Inferior parietal cortex (tissue), 1 donor: Measurements from ENCODE around the gene NUP210L.

Experiments
- DNase-seq: peaks from one replicate; pipeline ENCODE4 v3.0.0-alpha.2; 2016; ENCODE audit errors: extremely low spot score

NUP210L gene

DNA sequence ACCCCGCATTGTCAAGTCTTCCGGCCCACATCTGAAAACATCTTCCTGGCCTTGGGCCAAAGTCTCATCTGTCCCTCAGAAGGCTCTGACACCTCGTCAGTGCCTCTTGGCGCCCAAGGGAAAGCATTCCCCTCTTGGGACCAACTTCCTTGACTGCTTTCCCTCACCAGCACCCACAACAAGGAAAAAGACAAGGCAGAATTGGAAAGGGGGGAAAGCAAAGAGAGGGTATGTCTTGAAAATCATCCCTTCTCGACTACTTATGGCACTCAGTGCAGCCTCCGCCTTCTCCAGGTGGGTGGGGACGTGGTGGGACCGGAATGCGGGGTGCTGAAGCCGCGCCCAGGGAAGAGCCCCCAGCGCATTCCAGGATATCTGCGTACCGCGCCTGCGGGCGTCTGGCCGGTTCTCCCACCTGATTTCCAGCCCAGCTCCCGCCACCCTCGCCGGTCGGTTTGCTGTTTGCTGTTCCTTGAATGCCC lies 191.0 kb downstream of the NUP210L start:
- no peak for DNase-seq

DNA sequence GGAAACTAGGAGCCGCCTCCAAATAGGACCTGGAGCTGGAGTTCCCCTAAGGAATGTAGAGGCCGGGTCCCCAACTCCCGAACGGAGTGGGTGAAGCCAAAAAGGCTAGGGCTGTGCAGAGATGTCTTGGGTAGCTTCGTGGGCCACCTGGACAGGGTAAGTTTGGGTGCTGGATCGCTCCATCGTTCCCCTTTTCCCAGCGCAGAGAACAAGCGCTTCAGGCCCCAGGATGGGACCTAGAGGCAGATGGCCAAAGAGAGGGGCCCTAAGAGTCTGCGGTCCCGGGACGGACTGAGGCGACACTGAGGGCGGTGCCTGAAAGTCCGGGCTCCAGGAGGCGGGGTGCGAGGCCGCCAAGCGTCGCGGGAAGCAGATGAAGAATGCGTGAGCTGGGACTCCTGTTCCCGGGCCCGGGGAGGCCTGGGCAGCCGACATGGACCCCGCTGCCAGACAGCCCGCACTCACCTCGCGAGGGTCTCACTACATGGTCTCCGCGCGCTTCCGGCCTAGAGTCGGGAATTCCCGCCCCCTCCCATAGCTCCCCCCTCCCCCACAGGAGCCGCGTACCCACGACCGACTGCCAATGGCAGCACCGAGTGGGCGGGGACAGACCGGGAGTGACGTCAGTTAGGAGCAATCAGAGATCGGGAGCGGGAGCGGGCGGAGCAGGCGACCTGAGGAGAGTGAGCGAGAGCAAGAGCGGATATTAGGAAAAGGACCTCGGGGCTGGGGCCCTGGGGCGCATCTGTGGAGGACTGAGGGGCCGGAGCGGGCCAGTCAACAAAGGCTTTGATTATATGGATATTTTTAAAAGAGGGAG lies 191.6 kb downstream of the NUP210L start, which contains the start of gene SLC39A1:
SLC39A1 (minus strand) TSS at position 508 of the 820 bp plus-strand sequence. CDS start 822 bp downstream, outside the sequence.
- peak; percentile 98 for DNase-seq

DNA sequence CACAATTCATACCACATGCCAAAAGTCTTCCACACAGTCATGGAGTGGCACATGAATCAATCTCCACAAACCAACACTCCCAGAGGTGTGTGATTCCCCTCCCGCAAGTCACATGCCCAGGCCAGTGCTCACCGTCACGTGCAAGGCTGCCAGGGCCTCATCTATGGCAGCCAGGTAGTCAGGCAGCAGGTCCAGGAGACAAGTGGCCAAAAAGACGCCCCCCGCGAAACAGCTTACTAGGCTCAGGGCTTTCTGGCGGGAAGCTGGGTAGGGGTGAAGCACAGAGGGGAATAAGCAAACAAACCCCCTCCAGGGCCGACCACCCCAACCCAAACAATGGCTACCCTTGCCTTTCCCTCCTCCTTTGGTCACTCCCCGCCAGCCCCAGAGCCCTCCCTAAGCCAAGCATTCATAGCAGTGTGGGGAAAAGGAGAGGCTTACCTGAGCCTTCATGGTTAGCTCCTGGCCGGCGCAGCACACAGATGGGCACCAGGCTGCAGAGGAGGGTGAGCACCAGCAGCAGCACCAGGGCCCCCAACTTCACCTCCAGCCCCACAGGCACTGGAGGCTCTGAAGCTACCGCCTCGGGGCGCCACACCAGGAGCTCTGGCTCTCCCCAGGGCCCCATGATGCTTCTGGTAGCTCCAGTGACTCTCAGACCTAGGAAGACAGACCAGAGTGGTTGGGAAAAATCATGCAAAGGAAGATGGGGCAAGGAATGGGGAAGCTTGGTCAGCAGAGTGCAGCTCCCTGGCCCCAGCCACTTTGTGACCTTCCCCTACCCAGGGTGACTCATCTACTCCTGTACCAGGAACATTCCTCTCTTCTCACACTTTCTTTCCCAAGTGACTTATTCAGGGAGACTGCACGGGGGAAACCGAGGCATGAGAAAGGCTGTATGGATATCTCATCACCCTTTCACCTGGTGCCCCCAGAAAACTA lies 192.5 kb downstream of the NUP210L start:
- DNase-seq = no peak

DNA sequence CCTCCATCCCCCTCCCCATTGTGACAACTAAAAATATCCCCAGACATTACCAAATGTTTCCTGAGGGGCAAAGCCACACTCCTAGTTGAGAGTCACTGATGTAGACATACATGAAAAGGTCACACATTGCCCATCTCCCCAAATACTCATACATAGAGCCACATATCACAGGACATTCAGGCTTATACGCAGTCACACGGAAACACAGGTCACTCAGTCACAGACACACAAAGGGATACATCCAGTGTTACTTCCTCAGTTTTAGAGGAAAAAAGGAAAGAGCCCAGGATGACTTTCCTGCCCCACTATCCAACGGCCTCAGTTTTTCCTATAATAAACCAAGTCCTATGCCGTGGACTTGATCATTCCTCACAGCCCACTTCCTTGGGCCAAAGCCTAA lies 193.5 kb downstream of the NUP210L start:
- DNase-seq = no peak

DNA sequence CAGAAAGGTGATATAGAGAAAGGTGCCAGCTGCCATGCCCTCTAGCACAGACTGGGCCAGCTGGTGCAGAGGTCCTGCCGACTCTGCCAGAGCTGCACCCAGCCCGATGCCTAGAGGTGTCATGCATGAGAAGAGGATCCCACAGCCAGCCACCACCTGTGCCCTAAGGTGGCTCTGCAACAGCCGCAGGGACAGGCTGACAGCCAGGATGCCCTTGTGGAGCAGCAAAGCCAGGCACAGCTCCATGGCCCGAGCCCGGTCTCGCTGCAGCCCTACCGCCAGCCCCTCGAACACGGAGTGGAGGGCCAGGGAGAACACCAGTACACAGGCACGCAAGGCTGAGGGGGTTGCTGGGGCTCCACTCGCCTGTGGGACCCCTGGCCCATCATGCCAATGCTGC lies 194.7 kb downstream of the NUP210L start:
- no peak for DNase-seq

DNA sequence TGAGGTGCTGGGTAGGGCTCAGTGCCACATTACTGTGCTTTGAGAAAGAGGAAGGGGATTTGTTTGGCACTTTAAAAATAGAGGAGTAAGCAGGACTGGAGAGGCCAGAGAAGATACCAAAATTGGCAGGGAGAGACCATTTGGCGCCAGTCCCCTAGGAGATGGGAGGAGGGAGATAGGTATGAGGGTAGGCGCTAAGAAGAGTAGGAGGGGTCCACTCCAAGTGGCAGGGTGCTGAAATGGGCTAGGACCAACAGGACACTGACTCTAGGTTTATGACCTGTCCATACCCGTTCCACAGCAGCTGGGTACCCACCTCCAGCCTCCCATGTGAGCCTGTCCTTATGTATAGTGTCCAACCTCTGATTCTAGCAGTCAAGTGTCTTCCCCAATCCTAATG lies 195.4 kb downstream of the NUP210L start:
- DNase-seq = no peak

DNA sequence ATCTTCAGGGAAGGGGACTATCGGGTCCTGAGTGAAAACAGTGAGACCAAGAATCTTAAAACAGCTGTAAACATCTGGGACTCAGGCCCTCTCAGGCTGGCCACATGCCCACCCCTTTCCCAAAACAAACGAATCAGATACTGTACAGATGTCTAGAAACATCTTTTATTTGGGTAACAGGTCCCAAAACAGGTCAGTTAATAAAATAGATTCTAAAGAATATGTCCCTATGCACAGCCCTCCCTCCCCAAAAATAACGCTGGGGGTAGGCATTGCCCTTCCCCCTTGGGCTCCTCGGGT lies 196.0 kb downstream of the NUP210L start:
- DNase-seq = no peak

DNA sequence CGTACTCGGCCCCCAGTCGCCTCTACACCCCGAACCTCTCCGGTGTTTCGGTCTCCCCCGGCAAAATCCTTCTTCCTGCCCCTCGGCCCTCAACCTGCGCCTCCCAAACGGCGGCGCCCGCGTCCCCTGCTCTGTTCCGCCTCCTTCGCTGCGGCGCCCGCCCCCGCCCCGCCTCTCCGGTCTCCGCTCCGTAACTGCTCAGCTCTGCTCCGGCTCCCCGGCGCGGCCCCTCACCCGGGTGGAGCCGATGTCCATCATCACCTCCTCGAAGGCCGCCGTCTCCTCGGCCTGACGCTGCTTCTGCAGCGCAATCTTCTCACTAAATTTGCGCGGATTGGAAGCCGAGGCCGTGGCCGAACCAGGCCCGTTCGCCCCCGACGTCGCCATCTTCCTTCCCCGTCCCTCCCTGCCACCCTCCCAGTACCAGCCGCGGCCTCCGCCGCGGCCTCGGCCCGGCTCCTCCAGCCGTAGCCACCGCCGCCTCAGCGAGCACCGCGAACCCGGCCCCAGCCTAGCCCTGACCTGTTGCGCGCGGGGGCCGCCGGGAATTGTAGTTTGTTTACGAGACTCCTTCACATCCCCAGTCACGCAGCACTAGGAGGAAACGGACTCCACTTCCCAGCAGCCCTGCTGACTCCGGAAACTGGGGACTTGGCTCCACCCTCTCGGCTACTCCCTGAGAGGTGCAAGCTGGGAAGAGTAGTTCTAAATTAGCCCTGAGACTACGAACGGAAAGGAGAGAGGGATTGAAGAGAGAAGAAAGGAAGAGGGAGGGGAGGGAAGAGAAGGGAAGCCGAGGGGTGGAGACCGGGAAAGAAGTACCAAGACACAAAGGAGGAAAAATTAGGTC lies 196.5 kb downstream of the NUP210L start, which contains the start of gene CRTC2:
CRTC2 (minus strand) TSS at position 502 of the 850 bp plus-strand sequence; CDS start at position 387, 115 bp downstream.
- DNase-seq = peak; percentile 99

DNA sequence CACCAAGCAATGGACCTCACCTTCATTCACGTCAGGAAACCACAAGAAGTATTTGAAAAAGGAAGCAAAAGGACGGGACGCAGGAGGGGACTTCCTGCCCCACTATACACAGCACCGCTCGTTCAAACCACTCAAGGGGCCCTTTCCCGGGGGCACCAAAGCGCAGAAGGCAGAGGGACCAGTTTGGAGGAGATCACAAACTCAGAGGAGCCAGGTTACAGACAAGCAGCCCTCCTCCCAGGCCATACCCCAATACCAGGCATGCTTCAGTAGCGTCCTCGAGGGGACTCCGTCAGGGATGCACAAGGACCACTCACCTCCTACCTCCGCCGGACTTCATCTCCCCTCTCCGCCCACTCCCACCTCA lies 197.1 kb downstream of the NUP210L start:
- no peak for DNase-seq

DNA sequence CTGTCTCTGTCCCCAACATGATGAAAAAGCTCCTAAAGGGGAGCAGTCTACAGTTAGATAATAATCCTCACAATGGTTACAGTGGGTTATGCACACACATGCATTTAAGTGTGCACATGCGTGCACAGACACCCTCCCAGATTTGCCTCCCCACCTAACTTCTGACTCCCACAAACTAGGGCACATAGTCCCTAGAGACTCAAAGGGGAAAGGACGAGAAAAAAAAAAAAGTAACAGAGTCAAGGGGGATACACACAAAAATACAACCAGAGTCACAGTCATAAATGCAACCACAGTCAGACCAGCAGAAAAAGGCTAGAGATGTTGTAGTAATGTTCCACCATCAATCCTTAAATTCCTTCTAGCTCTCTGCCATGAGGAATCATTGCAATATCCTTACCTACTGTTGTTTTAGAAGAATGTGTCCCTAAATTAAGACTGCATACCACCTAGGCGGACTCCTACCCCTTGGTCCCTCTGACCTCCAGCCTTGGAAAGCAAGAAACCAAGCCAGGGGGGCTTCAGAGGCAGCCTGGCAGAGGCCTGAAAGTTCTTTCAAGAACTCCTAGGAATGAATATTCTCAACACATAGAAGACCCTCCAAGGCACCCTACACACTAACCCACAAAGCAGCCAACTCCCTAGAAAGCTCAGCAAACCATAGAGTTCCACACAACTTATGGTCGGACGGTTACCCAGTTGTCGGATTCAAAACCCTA lies 197.7 kb downstream of the NUP210L start:
- DNase-seq = no peak

DNA sequence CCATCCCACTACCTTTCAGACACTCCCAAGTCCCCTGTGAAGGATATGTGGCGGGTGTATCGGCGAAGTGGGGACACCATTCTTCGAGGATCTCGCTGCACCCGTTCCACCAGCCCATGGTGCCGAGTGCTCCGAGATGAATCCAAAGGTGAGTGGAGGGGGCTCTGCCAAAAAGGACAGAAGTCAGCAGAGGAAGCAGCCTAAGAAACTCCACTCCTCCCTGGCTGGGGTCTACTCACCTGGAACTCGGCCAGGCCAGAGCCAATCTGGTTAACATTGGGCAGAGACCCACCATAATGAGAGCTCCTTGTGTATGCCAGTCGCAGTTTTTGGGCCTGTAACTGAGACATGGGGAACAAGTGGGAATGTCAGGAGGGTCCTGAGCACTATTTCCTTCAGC lies 200.0 kb downstream of the NUP210L start:
- DNase-seq = no peak

DNA sequence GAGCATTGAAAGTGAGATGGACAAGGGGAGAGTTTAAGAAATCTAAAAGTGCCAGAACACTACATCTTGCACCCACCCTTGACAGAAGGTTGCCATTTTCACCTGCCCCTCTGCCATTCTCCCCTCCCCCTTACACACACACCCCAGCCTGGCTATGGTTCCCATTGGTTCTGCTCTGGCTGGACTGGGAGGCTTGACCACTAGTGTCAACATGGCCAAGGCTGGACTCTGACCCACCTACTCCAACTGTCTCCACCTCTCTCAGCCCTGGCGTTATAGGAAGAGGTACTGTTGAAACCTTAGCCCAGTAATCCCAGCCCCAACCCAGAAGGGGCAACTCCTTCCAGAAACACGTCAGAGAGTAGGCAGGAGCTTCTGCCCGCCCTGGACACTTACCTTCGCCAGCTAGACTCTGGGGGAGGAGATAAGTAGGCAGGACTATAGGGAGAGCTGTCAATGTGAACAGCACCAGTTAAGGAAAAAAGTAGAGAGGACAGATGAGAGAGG lies 201.0 kb downstream of the NUP210L start:
- DNase-seq = no peak

DNA sequence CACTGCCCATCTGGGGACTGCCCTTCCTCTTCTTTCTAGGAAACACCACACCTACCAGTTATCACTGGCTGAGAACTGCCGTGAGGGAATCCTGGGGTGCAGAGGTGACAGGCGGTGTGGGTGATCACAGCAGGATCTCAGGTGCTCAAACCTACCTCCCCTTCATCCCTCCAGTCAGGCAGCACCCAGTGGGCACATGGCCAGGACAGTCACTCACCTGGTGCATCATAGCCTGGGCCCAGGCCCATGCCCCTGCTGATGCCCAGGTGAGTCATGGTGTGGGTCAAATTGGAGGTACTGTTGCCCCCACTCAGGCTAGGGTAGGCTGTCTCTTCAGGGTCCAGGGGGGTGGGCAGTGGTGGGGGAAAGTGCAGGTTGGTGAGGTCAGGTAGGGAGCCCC lies 203.1 kb downstream of the NUP210L start:
- no peak for DNase-seq

DNA sequence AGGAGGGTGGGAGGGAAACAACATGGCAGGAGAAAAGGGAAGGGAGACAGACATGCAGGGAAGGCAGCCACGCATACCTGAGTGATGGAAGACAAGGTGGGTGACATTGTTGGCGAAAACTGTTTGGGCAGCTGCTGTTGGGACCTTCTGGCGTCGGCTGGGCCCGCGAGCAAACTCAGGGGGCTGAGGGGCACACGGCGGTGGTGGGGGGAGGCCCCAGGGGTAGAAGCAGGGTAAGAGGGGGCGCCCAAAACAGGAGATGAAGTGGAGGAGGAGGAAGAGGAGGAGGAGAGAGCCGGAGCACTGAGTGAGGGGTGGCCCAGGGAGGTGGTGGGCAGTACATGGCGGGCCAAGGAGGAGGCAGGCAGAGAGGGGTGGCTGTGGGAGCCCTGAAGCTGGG lies 203.7 kb downstream of the NUP210L start:
- DNase-seq = no peak

DNA sequence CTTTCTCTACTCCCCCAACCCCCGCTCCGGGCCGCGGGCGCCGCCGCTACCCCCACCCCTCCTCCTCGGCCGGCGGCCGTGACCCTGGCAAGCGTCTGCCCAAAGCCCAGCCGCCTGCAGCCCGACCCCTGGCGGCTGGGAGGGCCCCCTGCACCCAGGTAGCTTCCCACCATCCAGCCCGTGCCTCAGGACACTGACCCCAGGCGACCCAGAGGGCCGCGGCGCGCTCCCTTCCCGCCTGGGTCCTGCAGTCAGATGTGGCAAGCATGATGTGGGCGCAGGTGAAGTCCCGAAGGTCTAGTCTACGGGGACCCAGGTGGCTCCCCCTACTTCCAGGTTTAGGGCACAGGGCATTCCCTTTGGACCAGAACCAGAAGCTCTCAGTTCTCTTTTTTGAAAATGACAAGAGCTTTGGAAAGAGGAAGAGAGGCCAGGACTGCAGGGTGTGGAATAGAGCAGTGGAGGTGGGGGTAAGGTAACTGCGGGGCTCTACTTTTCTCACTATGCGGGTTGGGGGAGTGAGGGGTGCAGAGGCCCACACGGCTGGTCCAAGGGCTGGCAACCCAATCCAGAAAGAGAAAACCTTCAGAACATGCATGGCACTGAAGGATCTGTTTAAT lies 208.1 kb downstream of the NUP210L start, which contains the start of gene DENND4B:
DENND4B (minus strand) TSS at position 97 of the 620 bp plus-strand sequence. CDS start 2,344 bp downstream, outside the sequence.
- peak; percentile 76 for DNase-seq

DNA sequence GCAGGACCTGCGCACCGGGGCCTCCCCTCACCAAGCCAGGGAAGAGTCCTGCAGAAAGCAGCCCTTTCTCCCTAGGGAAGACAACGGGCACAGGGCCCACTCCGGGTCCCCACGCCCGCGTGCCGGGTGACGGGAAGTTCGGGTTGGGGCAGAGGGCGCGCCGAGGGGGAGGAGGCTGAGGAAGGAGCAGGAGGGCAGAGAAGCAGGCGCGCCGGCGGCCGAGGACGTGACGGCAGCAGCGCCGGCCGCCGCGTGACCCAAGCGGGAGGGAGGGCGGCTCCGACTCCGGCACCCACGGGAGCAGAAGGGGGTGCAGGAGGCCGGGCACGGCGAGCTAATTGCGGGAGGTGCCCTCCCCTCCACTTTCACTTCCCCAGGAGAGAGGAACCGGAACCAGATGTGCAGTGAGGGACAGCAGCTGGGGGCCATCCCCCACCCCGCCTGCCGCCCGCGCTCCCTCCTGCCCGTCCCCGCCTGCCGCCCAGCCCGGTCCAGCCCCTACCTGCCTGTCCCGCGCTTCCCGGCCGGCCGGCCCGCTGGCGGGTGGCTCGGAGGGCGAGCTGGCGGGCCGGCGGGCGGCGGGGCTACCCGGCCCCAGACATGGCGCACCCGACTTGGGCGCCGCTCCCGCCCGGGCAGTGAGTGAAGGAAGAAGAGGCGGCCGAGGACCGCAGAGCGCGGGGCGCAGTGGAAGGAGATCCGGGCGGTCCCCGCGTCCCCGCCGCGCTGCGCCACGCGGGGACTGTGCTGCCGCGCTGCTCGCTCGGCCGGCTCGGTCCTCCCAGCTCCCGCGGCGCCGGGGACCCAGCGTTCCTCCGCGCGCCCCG lies 208.9 kb downstream of the NUP210L start:
- DNase-seq = no peak

DNA sequence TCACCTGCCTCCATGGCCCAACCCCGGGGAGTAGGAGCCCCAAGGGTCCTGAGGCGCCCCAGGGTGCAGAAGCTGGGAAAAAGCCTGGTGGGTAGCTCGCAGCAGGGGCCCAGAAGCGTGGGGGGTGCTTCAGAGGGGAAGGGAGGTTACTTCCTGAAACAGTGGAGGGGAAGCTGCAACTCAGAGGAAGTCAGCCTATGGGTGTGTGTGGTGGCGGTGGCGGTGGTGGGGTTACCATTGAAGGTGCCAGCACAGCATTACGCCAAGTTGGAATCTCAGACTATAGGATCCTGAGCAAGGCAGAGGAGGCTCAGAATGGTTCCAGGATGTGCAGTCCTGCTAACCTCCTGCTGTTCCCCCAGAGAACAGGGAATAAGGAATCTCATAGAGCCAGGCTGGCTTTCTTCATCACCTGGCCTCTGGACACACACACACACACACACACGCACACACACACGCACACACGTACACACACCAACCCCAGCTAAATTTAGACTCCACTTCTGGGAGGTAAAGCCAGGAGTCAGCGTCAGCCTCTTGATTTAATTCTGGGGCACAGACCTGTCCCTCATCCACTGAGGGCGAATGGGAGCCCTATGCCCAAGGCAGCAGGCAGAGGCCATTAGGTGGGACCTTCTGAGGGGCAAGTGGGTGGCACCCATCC lies 209.6 kb downstream of the NUP210L start:
- DNase-seq = no peak

DNA sequence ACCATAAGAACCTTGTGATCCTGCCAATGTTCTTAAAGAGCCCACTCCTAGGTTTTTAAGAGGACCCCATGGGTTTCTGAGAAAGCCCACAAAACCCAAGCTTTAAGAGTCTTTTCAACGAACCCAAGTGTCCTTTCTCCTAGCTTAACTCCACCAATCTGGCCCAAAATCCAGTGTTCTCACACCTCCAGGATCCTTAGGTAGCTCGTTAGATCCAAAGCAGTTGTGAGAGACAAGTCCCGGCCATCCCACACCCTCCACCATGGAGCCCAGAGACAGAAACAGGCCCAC lies 210.1 kb downstream of the NUP210L start:
- DNase-seq = no peak
